HG03457 (cell line): Measurements from ENCODE around the gene CXXC5.

ENCODE experiments used
- ATAC-seq: cut with Tn5 transposase; IDR thresholded peaks from one replicate; pipeline ENCODE4 v1.9.1; 2021; ENCODE audit warnings: moderate number of reproducible peaks; ENCODE audit not compliant: unreplicated experiment

CXXC5 gene

DNA sequence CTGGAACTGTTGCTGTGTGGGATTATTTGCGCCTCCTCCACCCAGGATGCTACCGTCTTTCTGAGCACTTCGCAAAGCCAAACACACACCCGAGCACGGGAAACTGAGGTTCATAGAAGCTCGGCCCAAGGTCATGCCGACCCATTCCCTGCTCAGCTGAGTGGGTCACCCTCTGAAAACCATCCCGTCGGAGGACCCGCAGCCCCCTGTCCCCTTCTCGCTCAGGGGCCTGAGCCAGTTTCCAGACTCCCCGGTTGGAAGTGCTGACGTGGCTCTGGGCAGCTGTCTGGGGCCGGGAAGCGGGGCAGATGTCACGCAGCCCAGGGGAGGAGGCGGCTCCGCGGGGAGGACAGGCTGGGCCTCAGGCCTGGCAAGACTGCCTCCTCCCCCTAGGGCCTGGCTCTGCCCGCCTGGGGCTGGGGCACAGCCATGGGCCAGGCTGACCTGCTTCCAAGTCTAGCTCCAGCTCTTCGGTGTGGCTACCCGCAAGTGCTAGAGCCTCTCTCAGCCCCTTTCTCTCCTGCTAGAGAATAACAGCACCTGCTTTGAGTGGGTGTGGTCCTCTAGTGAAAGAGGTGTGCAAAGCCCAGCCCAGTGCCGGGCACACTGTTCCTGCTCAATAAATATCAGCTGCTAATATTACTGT lies 9.9 kb upstream of the CXXC5 start:
- ATAC-seq: no peak

DNA sequence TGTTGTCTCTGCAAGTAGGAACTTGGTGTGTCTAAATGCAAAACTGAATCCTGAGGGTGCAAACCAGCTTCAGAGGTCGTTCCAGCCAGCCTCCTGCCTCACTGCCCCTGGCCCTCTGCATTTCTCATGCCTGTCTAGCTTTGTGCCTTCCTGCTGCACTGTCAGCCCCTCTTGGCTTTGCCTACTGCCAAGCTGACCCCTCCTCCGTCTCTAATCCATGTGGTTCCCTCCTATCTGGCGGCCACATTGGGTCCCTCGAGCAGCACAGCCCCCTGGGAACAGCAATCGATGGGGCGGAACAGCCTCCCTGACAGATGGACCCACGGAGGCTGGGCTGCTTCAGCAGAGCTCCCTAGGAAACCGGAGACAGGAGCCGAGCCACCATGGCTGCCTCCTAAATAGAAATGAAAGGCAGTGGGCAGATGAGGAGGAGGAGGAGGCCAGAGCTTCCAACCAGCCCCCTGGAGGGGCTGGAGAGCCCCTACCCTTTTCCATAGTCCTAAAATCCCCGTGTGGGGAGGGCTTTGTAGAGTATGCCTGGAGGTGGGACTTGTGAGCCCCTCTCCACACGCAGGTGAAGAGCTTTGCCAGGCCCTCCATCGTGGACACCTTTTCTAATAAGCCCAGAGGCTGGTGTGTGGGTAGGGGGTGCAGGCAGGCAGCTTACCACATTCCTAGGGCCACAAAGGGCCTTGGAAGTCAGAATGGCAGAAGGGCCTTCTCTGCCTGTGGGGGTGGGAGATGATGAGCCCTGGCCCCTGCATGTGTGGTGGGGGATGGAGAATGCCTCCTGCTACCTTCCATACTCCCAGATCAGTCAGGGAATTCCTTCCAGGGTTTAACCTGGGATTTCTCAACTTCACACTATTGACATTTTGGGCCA lies 9.2 kb upstream of the CXXC5 start:
- ATAC-seq: no peak

- ATAC-seq: no peak
Observed at GRCh38 chr5:139639619-139640380, 8.3 kb upstream of the CXXC5 start.

DNA sequence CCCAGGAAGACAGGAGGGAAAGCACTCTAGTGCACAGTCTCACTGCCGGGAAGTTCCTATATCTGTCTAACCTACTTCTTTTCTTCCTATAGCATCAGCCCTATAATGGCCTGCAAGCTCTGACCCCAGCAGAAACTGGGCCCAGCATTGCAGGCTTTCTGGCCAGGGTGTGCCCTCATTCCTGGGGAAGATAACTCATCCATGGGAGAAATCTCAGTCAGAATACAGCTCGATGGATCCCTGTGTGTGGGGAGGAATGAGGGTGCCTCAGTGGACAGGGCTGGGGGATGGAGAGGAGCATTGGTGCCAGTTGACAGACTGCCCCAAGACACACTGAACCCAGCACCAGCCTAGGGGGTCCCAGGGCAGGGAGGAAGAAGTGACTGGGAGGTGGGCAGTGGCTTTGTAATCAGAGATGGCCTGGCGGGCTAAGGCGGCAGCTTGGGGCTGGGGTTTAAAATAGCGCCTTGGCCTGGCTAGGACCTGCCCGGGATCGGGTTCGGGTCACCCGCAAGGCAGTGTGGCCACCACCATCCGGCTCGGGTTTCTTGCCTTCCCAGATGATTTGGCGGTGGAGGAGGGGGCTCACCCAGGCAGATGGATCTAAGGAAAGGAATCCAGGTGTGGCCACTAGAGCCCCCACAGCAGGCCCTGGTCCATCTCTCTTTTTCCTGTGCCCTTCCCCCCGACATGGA lies 7.6 kb upstream of the CXXC5 start:
- ATAC-seq: no peak

- ATAC-seq: no peak
Observed at GRCh38 chr5:139641116-139642080, 6.8 kb upstream of the CXXC5 start.

DNA sequence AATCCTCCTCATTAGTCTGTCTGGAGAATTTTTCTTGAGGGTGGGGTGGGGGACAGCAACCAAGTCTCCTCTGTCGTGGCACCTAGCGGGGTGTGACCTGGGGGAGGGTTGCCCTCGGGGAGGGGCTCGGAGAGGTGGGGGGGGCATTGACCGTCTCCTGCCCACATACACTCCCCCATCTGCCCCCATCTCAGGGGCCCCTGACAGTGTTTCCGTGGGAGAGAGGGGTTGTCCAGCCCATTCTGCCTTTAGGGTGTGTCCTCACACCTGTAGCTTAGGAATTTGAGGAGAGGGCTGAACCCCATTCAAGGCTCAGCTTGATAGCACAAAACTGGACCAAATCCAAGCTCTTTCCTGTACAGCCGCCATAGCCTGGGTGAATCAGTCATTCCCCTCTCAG lies 5.9 kb upstream of the CXXC5 start:
- no peak for ATAC-seq

DNA sequence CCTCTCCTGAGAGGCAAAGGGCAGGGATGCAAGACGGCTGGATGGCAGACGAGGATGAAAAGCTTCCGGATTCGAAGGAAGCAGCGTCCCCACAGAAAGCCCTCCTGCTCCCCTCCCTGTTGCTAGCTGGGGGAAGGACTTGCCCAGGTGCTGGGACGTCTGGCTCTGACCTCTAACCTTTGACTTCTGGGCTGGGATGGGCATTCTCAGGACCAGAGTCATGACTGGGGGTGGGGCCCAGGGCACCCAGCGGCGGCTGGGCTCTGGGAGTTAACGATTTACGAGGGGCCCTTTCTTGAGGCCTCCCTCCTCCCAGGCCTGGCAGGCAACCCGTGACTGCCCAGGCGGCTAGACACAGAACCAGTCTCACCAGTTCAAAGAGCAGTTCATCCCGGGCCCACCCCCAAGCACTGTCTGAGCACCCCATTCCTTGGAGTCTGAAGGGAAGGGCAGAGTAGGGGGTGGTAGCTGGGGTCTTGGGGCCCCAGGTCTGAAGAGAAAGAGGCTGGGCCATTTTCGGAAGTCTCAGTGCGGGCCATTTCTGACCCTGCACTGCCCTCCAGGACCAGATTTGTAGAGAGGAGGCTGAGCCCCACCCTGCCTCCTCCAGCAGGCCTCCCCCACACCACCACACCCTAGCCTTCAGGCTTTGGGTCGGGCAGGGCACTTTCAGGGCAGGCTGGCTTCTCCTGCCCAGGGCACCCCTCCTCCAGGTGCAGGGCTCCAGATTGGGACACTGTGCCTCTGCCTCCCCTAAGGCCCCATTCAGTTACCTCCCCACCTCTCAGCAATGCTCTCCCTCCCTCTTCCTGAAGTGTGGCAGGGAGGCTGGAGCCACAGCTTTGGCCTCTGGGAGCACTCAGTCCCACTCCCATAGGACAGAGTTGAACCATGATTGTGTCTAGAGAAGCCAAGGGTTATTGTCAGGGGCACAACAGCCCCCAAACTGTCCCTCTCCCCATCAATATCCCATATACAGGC lies 5.0 kb upstream of the CXXC5 start:
- ATAC-seq: no peak

GRCh38 chr5:139644001-139644456 lies 4.1 kb upstream of the CXXC5 start:
- ATAC-seq: no peak

GRCh38 chr5:139644646-139645429 lies 3.3 kb upstream of the CXXC5 start:
- no peak for ATAC-seq

DNA sequence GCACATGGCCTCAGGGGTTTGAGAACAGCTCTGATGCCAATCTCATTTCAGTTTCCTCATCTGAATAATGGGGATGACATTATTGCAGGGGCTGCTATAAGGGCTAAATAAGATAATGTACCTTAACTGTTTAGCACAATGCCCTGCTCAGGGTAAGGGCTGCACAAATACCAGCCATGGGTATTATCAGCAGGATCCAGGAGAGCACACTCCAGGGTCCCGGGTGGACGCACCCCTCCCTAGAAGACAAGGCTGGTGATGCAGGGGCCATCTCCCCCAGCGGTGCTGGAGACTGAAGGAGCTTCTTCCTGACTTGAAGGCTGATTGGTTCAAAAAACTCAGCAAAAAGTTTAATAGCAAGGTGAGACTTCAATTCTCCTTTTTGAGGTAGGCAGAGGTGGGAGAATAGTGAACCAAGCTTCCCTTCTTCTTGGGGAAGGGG lies 2.7 kb upstream of the CXXC5 start:
- no peak for ATAC-seq

DNA sequence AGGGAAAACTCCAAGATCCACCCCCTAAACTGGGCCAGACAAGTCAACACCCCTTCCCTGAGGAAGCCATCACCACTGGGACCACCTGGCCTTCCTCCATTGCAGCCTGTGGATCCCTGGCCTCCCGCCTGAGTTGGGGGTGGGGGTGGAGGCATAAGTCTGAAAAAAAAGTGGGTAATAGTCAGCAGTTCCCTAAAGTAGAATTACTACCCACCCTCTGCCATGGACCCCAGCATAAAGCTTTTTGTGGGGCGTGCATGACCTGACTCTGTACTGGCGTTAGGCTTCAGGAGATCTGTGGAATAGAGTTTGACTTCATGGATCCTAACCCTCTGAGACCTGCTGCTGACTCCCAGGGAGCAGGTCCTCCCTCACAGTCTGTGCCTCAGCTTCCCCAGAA lies 2.0 kb upstream of the CXXC5 start:
- no peak for ATAC-seq

DNA sequence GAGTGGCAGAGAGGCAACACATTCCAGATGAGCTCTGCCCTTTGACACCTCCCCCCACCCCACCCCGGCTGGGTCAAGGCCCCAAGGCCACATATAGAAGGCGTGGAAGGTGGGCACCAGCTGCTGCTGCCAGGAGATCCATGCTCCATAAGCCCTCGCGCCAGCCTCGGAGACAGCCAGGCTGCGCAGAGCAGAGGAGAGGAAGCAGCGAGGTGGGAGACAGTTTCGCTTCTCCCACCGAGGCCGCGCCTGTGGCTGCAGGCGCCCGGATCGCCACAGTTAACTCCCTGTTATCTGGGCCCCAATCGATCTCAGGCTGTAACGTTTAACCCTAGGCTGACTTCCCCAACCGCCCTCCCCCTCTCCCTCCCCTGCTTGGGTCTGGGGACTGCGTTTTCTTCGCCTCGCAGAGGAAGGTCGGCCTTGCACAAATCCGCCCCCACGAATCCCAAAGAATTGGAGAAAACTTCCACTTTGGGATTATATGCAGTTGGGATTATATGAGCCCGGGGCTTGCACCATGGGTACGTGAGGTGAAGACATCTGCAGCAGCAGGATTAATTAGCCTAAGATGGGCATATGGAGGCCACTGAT lies 1.1 kb upstream of the CXXC5 start:
- ATAC-seq: no peak

DNA sequence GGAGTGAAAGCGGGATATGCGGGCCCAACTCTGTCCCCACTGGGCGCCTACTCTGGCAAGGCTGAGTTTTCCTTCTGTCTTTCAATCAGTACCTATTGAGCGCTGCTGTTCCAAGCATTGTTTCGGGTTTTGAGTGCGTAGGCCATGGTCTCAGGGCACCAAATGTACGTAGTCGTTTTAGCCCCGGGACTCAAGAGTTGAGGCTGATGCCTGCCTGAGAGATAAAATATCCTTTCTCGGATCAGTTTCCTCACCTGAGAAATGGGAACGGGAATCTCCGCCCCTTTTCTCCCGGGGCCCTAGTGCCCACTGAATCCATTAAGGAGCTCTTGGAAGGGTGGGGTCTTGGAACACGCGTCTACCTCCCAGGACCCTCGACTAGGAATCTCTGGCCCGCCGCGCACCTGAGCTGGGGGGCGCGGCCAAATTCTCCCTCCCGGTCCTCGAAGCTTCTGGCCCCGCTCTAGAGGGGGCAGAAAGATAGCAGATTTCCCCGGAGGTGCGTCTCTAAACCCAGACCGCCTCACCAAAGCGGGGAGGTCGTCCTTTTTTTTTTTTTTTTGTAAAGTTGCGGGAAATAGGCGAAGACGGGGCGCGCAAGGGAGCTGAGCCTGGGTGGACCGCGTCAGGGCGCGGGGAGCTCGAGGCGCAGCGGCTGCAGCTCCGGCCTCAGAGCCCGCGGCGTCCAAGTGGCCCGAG lies 494 bp upstream of the CXXC5 start:
- no peak for ATAC-seq

DNA sequence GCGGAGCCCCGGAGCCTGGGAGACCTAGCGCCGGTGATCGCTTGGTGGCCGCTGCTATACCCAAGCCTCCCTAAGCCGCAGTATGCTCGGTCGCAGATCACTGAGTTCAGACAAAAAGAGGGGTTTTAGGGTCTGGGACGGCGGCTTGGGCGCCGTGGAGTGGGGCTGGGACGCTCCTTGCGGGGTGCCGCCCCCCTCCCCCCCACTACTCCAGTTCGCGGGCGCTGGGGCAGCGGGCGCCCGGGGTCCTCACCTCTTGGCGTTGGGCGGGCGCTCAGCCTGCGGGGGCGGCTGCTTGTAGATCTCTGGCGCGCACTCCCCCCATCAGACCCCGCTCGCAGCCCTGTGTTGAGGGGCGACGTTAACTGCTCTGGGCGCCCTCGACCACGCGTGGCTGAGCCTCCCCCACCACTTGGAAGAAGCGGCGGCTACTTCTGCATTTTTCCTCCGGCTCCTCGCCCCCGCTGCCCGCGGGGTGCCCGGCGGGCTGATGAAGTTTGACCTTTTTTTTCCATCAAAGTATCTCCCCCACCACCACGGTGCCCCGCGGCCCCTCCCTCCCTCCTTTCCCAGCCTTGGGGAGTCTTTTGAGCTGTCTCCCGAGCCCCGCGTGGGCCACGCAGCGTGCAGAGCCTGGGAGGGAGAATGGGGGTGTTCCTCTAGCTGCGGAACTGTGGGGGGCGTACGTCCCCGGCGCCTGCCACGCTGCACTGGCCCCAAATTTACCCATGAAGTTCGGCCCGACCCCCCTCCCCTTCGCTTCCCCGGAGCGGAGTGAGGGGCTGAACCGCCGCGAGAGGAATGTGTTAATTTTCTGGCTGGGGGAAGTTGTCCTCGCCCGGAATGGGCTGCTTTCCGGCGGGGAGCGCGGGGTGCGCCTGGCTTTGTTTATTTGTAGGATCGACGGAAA lies 1.2 kb downstream of the CXXC5 start:
- no peak for ATAC-seq

DNA sequence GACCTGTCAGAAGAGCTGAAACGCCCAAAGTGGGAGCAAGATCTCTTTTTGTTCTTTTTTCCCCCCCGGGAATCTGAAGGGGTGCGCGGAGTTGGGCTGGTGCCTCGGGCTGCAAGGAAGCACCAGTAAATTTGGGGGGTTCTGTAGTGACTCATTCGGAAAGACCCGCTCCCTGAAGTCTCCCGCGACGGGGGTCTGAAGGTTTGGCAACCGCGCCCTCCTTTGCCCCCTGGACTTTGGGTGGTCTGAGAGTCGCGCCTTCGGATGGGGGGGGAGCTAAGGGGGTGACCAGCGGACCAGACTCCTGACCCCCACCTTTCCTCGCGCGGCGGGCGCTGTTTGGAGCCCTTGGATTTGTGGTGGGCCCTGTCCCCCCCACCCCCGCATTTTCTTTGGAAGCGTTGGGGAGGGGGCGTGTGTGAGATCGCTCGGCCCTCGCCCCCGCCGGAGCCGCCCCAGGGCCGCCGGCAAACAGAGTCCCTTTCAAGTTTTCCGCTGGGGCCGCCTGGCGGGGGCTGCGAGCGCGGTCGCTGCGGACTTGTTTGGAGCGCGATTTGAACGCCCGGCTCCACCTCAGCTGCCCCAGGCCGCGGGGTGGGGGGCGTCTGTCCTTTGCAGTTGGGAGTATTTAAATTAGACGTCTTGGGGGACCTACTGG lies 2.0 kb downstream of the CXXC5 start:
- ATAC-seq: no peak
